Measurements from ENCODE around the gene TNNT3. TPM values are rescaled to one million over a fixed set of nuclear protein-coding genes. Genes with fewer than 3 reads are reported as not detected.
"Not testable (repeated sequence)": the region's sequence is repeated elsewhere in the genome, so short reads cannot be mapped to it uniquely, and the experiment has no call there.

The TNNT3 gene
- total RNA-seq, 2 experiments from 2014 or later: 4.7 to 6.2 TPM

DNA sequence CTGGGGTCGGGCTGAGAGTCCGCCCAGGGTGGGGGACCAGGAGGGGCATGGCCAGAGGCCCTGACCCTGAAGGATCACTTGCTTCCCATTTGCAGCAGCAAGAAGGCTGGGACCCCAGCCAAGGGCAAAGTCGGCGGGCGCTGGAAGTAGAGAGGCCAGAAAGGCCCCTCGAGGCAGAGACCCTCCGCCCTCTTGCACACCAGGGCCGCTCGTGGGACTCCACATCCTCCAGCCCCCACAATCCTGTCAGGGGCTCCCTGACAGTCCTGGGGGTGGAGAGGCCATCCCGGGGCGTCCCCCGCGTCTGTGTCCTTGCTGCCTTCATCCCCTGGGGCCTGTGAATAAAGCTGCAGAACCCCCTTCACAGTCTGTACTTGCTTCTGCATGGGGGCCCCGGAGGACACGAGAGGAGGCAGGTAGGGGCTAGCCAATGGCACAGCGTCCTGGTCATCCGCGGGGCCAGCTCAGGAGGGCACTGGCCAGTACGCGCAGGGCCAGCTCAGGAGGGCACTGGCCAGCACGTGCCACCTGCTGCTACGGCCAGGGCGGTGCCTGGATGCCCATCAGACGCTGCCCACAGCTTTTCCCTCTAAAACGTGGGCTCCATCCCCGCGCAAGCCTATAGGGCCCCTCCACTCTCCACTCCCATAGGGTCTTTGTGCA is 19.0 kb downstream of the TNNT3 start:
- Histone ChIP-seq H4K20me1 (ENCODE audit: insufficient read depth, low read length) (no peaks in the 10 kb centered on the region), H3K4me1 (ENCODE audit: insufficient read depth, low read length, poor library complexity, severe bottlenecking) (no peaks in the 10 kb centered on the region), H3K27ac (ENCODE audit: low read depth, low read length, poor library complexity, severe bottlenecking) (no peak overlapping the region), H3K9me3 (ENCODE audit: low read length) (no peaks in the 10 kb centered on the region), H2AFZ (ENCODE audit: low read length) (no peak overlapping the region), H3K36me3 (ENCODE audit: insufficient read depth, low read length) (no peaks in the 10 kb centered on the region), H3K4me2 (ENCODE audit: low read length) (no peak overlapping the region), H3K79me2 (ENCODE audit: insufficient read depth, low read depth, low read length) (no peaks in the 10 kb centered on the region), H3K4me3 (ENCODE audit: low read depth, low read length, poor library complexity, severe bottlenecking) (no peak overlapping the region), H3K9me2 (ENCODE audit: insufficient read depth, low read length) (no peaks in the 10 kb centered on the region)
- POLR2A ChIA-PET: no interaction called here
- CTCF ChIA-PET (ENCODE audit: unreplicated experiment): no interaction called here
- no peak for DNase-seq (ENCODE audit: low spot score)
- intact Hi-C loops (cut with micrococcal nuclease; ENCODE audit: unreplicated experiment): no loop called here
- BruUV-seq (replicated peaks): no TSS peak
- TF ChIP-seq, protein P1, sequence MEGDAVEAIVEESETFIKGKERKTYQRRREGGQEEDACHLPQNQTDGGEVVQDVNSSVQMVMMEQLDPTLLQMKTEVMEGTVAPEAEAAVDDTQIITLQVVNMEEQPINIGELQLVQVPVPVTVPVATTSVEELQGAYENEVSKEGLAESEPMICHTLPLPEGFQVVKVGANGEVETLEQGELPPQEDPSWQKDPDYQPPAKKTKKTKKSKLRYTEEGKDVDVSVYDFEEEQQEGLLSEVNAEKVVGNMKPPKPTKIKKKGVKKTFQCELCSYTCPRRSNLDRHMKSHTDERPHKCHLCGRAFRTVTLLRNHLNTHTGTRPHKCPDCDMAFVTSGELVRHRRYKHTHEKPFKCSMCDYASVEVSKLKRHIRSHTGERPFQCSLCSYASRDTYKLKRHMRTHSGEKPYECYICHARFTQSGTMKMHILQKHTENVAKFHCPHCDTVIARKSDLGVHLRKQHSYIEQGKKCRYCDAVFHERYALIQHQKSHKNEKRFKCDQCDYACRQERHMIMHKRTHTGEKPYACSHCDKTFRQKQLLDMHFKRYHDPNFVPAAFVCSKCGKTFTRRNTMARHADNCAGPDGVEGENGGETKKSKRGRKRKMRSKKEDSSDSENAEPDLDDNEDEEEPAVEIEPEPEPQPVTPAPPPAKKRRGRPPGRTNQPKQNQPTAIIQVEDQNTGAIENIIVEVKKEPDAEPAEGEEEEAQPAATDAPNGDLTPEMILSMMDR (conservative IDR thresholded peaks at IDR 0.05; ENCODE audit: low read length): no peak
- no peak for TF ChIP-seq EZH2phosphoT487 (IDR thresholded peaks at IDR 0.05; ENCODE audit: borderline replicate concordance, low read depth, low read length)

DNA sequence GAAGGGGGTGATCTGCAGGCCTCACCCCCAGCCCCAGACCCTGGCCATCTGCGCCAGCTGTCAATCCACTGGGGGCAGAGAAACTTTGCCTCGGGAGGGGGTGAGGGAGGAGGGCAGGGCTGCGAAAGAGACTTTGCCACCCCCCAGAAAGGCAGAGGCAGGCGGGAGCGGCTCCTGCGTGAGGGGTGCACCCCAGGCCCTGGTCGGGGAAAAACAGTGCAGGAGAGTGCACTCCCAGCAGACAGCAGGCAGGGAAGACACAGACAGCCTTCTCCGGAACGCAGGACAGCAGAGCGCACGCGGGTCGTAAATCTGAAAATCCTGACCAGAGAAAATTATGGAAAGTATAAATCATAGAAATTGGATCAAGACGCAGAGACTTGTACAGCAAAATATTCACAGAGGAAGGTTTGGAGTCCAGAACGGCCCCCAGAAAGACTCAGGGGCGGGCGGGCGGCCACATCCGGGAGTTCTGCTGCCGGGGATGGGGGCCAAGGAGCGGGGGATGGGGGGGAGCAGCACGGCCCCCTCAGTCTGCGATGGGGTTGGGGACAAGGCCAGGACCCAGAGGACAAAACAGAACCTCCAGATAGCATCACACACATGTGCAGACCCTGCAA is 19.6 kb downstream of the TNNT3 start:
- H3K9me2 ChIP-seq (ENCODE audit: insufficient read depth, low read length): no peaks in the 10 kb centered on the region
- ChIA-PET CTCF (ENCODE audit: unreplicated experiment) (no interaction called here), POLR2A (no interaction called here)
- DNase-seq (ENCODE audit: low spot score): no peak
- H3K4me3 ChIP-seq (ENCODE audit: low read depth, low read length, poor library complexity, severe bottlenecking): no peak overlapping the region
- TF ChIP-seq, protein P1 (conservative IDR thresholded peaks at IDR 0.05; ENCODE audit: low read length): no peak
- no peak for TF ChIP-seq EZH2phosphoT487 (IDR thresholded peaks at IDR 0.05; ENCODE audit: borderline replicate concordance, low read depth, low read length)
- no peaks in the 10 kb centered on the region for H4K20me1 ChIP-seq (ENCODE audit: insufficient read depth, low read length)
- H3K36me3 ChIP-seq (ENCODE audit: insufficient read depth, low read length): no peaks in the 10 kb centered on the region
- no peak overlapping the region for H3K27ac ChIP-seq (ENCODE audit: low read depth, low read length, poor library complexity, severe bottlenecking)
- BruUV-seq (replicated peaks): no TSS peak
- no peaks in the 10 kb centered on the region for H3K9me3 ChIP-seq (ENCODE audit: low read length)
- H2AFZ ChIP-seq (ENCODE audit: low read length): no peak overlapping the region
- H3K79me2 ChIP-seq (ENCODE audit: insufficient read depth, low read depth, low read length): no peaks in the 10 kb centered on the region
- H3K4me2 ChIP-seq (ENCODE audit: low read length): no peak overlapping the region
- intact Hi-C loops (cut with micrococcal nuclease; ENCODE audit: unreplicated experiment): no loop called here
- H3K4me1 ChIP-seq (ENCODE audit: insufficient read depth, low read length, poor library complexity, severe bottlenecking): no peaks in the 10 kb centered on the region

DNA sequence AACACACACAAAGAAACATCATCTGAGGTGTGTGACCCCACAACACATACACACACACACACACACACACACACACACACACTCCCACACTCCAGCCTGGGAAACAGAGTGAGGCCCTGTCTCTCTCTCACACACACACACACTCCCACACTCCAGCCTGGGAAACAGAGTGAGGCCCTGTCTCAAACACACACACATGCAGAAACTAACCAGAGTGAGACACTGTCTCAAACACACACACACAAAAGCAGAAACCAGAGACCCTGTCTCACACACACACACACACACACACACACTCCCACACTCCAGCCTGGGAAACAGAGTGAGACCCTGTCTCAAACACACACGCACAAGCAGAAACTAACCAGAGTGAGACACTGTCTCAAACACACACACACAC is 20.3 kb downstream of the TNNT3 start:
- not testable (repeated sequence) for H3K27ac ChIP-seq (ENCODE audit: low read depth, low read length, poor library complexity, severe bottlenecking); DNase-seq (ENCODE audit: low spot score); H2AFZ ChIP-seq (ENCODE audit: low read length)

More for the DNA sequence above, 20.3 kb downstream of the TNNT3 start:
- POLR2A ChIA-PET; H3K4me1 ChIP-seq (ENCODE audit: insufficient read depth, low read length, poor library complexity, severe bottlenecking); H3K9me3 ChIP-seq (ENCODE audit: low read length); H3K4me2 ChIP-seq (ENCODE audit: low read length); H3K36me3 ChIP-seq (ENCODE audit: insufficient read depth, low read length); H3K9me2 ChIP-seq (ENCODE audit: insufficient read depth, low read length); CTCF ChIA-PET (ENCODE audit: unreplicated experiment); H3K79me2 ChIP-seq (ENCODE audit: insufficient read depth, low read depth, low read length); BruUV-seq (replicated peaks); H4K20me1 ChIP-seq (ENCODE audit: insufficient read depth, low read length); H3K4me3 ChIP-seq (ENCODE audit: low read depth, low read length, poor library complexity, severe bottlenecking): not testable (repeated sequence)
- intact Hi-C loops (cut with micrococcal nuclease; ENCODE audit: unreplicated experiment): loop anchor here (10.0 kb wide), 1 partner anchor 45 kb away; the partner anchor contains the start of gene PRR33
